Upper lobe of left lung (tissue), 4 donors: ENCODE data around the gene BMP7.

Experiments used
- EP300 ChIP-seq, 4 donors: sonication (generic); formaldehyde crosslinking; IDR thresholded peaks; one replicate each; pipeline ENCODE4 v1.5.1; 2017; ENCODE audit warnings: antibody characterized with exemption in 4 of 4, control low read depth in 2 of 4
- POLR2A ChIP-seq, 4 donors: fragments of 450-650 bp; IDR thresholded peaks; one replicate each; pipeline ENCODE4 v1.5.1; 2016 to 2017; ENCODE audit warnings: antibody characterized with exemption in 4 of 4, mild to moderate bottlenecking in 2 of 4
- TF ChIP-seq, protein P1 (sequence below), 6 experiments: fragments of 450-650 bp in 4 of 6; fragments of 200-600 bp in 2 of 6; sonication (generic) in 2 of 6; IDR thresholded peaks; one replicate each; pipeline ENCODE4 v1.5.1; 2016 to 2019; ENCODE audit warnings: antibody characterized with exemption in 6 of 6

DNA sequence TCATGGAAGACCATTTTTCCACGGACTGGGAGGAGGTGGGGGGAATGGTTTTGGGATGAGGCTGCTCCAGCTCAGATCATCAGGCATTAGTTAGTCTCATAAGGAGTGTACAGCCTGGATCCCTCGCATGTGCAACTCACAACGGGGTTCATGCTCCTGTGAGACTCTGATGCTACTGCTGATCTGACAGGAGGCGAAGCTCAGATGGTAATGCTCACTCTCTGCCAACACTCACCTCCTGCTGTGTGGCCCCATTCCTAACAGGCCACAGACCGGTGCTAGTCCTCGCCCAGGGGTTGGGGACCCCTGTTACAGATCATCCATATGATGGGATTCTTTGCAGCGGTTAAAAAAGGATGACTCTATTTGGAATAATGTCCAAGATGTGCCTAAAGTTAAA lies 27.6 kb upstream of the BMP7 start:
- TF ChIP-seq POLR2A (IDR thresholded peaks at IDR 0.05) = no peak
- TF ChIP-seq EP300 (IDR thresholded peaks at IDR 0.05) = no peak
- TF ChIP-seq, protein P1, sequence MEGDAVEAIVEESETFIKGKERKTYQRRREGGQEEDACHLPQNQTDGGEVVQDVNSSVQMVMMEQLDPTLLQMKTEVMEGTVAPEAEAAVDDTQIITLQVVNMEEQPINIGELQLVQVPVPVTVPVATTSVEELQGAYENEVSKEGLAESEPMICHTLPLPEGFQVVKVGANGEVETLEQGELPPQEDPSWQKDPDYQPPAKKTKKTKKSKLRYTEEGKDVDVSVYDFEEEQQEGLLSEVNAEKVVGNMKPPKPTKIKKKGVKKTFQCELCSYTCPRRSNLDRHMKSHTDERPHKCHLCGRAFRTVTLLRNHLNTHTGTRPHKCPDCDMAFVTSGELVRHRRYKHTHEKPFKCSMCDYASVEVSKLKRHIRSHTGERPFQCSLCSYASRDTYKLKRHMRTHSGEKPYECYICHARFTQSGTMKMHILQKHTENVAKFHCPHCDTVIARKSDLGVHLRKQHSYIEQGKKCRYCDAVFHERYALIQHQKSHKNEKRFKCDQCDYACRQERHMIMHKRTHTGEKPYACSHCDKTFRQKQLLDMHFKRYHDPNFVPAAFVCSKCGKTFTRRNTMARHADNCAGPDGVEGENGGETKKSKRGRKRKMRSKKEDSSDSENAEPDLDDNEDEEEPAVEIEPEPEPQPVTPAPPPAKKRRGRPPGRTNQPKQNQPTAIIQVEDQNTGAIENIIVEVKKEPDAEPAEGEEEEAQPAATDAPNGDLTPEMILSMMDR (IDR thresholded peaks at IDR 0.05) = no peak
